AG10803 (cell line): ENCODE data around the gene GPT2.
A peak's percentile ranks its signal among the peaks of the same experiment; 100 is the strongest.
"Not testable (repeated sequence)": the region's sequence is repeated elsewhere in the genome, so short reads cannot be mapped to it uniquely, and the experiment has no call there.

Source experiments
- DNase-seq: peaks from one replicate; pipeline ENCODE4 v3.0.0; 2010; ENCODE audit warnings: low read depth
- H3K4me3 ChIP-seq: 2 replicates; pipeline ENCODE4 v1.5.1; 2011; ENCODE audit warnings: mild to moderate bottlenecking, low read length, control low read depth
- TF ChIP-seq, protein P1 (sequence below): conservative IDR thresholded peaks from 2 replicates; pipeline ENCODE4 v1.5.1; 2011; ENCODE audit warnings: mild to moderate bottlenecking, low read length, control low read depth, inconsistent platforms

GPT2 gene

DNA sequence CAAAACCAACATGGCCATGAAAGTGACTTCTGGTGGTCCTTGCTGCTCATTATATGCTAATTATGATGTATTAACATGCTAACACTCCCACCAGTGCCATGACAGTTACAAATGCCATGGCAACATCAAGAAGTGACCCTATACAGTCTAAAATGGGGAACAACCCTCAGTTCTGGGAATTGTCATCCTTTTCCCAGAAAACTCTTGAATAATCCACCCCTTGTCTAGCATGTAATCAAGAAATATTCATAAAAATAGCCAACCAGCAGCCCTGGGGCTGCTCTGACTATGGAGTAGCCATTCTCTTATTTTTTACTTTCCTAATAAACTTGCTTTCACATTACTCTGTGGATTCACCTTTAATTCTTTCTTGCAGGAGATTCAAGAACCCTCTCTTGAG, 53.4 kb downstream of the GPT2 start:
- no peak overlapping the region for H3K4me3 ChIP-seq
- DNase-seq: no peak
- TF ChIP-seq, protein P1, sequence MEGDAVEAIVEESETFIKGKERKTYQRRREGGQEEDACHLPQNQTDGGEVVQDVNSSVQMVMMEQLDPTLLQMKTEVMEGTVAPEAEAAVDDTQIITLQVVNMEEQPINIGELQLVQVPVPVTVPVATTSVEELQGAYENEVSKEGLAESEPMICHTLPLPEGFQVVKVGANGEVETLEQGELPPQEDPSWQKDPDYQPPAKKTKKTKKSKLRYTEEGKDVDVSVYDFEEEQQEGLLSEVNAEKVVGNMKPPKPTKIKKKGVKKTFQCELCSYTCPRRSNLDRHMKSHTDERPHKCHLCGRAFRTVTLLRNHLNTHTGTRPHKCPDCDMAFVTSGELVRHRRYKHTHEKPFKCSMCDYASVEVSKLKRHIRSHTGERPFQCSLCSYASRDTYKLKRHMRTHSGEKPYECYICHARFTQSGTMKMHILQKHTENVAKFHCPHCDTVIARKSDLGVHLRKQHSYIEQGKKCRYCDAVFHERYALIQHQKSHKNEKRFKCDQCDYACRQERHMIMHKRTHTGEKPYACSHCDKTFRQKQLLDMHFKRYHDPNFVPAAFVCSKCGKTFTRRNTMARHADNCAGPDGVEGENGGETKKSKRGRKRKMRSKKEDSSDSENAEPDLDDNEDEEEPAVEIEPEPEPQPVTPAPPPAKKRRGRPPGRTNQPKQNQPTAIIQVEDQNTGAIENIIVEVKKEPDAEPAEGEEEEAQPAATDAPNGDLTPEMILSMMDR: no peak

DNA sequence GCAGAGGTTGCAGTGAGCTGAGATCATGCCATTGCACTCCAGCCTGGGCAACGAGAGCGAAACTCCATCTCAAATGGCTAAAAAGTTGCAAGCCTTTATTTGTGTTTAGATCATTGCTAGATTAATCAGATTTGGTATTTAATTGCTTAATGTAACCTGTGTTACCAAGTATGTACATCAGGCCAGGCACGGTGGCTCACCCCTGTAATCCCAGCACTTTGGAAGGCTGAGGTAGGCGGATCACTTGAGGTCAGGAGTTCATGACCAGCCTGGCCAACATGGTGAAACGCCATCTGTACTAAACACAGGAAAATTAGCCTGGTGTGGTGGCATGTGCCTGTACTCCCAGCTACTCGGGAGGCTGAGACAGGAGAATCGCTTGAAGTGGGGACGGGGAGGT, 60.6 kb downstream of the GPT2 start:
- DNase-seq: not testable (repeated sequence)

DNA sequence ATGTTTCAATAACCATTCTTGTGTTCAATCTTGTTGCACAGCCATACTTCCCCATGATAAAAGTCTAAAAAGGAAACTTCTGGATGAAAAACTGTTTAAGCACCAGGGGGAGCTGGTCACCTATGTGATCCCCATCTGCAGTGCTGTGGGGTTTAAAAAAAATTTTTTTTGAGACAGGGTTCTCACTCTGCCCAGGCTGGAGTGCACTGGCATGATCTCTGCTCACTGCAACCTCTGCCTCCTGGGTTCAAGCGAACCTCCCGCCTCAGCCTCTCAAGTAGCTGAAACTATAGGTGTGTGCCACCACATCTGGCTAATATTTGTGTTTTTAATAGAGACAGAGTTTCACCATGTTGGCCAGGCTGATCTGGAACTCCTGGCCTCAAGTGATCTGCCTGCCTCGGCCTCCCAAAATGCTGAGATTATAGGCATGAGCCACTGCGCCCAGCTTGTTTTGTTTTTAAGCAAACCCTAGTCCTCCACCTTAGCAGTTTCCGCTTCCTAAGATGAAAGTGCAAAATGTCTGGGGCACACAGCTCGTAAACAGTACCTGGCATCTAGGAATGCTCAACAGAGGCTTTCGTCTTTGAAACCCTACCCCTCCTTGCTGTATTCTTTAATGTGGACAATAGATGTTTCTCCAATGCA, 63.9 kb downstream of the GPT2 start:
- TF ChIP-seq, protein P1: peak; percentile 72
- DNase-seq: peak; percentile 47
- H3K4me3 ChIP-seq: no peak overlapping the region

More for the DNA sequence above, 60.6 kb downstream of the GPT2 start:
- not testable (repeated sequence) for H3K4me3 ChIP-seq

DNA sequence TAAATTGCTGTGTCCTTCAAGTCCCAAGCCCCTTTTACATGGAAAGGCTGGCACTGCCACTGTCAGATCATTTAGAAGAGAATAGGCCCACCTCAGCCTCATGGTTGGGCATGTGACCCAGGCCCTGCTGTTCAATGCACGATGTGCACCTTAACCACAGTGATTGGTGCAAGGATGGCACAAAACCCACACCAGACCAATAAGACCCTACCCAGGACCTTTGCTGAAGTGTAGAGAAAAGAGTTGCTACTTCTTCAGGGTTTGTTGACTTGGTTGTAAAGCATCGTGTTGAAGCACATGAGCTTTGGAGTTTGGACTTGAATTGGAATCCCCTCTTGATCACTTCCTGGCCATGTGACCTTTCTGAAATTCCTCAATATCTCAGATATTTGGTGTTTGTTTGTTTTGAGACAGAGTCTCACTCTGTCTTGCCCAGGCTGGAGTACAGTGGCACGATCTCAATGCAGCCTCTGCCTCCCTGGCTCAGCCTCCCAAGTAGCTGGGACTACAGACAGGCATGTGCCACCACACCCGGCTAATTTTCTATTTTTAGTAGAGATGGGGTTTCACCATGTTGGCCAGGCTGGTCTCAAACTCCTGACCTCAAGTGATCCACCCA, 64.5 kb downstream of the GPT2 start:
- TF ChIP-seq, protein P1: no peak
- DNase-seq: no peak
- H3K4me3 ChIP-seq: no peak overlapping the region

DNA sequence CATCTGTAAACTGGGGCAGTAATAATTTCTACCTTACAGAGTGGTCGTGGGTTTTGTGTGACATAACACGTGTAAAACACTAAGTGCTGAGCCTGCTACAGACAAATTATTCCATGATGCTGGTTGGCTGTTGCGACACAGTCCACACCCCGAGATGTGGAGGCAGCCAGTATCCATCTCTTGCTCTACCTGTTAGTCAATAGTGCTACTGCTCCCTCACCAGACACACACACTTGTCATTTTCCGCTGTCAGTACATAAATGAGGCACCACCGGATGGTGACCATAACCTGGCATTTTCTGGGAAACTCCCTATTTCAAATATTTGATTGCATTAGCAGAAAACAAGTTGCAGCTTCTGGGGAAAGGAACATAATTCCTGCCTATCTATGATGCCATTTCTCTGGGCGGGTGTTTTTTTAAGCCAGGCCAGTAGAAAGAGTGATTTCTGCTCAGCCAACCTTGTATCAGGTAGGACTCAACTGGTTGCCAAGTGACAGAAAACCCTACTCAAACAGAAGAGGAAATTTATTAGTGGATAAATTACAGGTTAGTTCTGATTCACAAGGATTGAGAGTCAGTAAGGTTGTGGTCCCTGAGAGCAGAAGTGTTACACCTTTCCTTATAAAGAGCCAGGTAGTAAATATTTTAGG, 65.2 kb downstream of the GPT2 start:
- DNase-seq: no peak
- TF ChIP-seq, protein P1: no peak
- no peak overlapping the region for H3K4me3 ChIP-seq

DNA sequence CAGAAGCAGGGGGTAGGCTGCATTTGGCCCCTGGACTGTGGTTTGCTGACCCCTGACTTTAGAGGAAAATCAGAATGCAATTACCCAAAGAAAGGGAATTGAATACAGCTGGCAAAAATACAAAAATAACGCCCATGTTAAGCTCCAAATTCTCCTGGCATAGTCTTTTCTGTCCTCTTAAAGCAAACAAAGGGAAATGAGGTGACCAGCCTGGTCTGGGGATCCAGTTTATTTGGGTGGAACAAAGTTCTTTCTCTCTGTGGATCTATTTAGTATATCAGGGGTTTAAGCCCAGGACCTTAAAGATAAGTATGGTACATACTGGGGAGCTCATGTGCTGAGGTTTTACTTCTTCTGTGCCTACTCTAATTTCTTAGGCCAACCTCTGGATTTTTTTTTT, 65.8 kb downstream of the GPT2 start:
- DNase-seq: no peak
- TF ChIP-seq, protein P1: no peak

DNA sequence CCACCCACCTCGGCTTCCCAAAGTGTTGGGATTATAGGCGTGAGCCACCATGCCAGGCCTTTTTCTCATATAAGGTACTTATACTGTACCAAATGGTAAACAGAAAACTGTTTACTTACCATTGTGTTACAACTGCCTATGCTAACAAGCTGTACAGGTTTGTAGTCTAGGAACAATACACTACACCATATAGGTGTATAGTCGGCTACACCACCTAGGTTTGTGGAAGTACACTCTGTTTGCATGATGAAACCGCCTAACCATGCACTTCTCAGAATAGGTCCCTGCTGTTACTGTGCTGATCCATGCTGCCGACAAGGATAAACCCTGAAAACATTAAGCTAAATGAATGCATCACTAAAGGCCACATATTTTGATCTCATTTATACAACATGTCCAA, 70.4 kb downstream of the GPT2 start:
- DNase-seq: no peak
- no peak overlapping the region for H3K4me3 ChIP-seq

More for the DNA sequence above, 65.8 kb downstream of the GPT2 start:
- no peak overlapping the region for H3K4me3 ChIP-seq

More for the DNA sequence above, 70.4 kb downstream of the GPT2 start:
- TF ChIP-seq, protein P1: no peak
